NB4 (cell line): ENCODE data around the gene SLC22A23.

Source experiments
- CTCF ChIP-seq: IDR thresholded peaks from one replicate; pipeline ENCODE4 v1.5.1; 2012; ENCODE audit warnings: low read depth, low read length
- MYC ChIP-seq: IDR thresholded peaks from 2 replicates; pipeline ENCODE4 v1.6.1; 2011; ENCODE audit warnings: low read depth, low read length
- POLR2A ChIP-seq: IDR thresholded peaks from 2 replicates; pipeline ENCODE4 v1.6.1; 2011; ENCODE audit warnings: mild to moderate bottlenecking; ENCODE audit not compliant: insufficient read length; ENCODE audit errors: extremely low read depth

DNA sequence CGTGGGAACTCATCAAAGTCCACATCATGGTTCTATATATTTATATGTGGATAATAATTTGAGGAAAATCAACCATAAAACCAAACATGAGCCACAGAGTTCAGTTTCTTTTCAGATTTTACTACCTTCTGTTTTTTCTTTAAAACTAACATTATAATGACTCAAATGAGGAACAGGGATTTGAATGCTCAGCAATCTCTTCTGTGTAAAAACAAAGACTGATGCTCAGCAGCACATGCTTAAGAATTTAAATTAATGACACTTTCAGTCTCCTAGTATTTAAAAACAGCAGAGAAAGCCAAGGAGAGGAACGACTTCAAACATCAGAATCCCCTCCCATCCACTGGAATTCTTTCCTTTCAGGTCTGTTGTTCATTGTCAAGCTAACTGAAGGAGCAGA lies 125.4 kb downstream of the SLC22A23 start:
- TF ChIP-seq CTCF (no peak), POLR2A (no peak), MYC (no peak)
